Measurements from ENCODE around the gene TOM1L2.

The TOM1L2 gene

GRCh38 chr17:17899486-17899885 lies 72.7 kb downstream of the TOM1L2 start:
- TF ChIP-seq ZFX (IDR thresholded peaks at IDR 0.05; ENCODE audit: borderline replicate concordance) (no peak), CTCF (IDR thresholded peaks at IDR 0.05) (no peak)
- H3K27ac ChIP-seq, result no peak overlapping the region

GRCh38 chr17:17898673-17899072 lies 73.5 kb downstream of the TOM1L2 start:
- H3K27ac ChIP-seq, result no peak overlapping the region
- no peak for TF ChIP-seq CTCF (IDR thresholded peaks at IDR 0.05)
- TF ChIP-seq ZFX (IDR thresholded peaks at IDR 0.05; ENCODE audit: borderline replicate concordance), result no peak

GRCh38 chr17:17897442-17897841 lies 74.8 kb downstream of the TOM1L2 start:
- no peak for TF ChIP-seq ZFX (IDR thresholded peaks at IDR 0.05; ENCODE audit: borderline replicate concordance)
- TF ChIP-seq CTCF (IDR thresholded peaks at IDR 0.05), result no peak
- H3K27ac ChIP-seq, result no peak overlapping the region

GRCh38 chr17:17896746-17897145 lies 75.5 kb downstream of the TOM1L2 start:
- no peak overlapping the region for H3K27ac ChIP-seq

GRCh38 chr17:17893801-17894644 lies 78.2 kb downstream of the TOM1L2 start:
- H3K27ac ChIP-seq, result no peak overlapping the region
- no peak for TF ChIP-seq ZFX (IDR thresholded peaks at IDR 0.05; ENCODE audit: borderline replicate concordance)
- TF ChIP-seq CTCF (IDR thresholded peaks at IDR 0.05), result no peak

More at GRCh38 chr17:17896746-17897145, 75.5 kb downstream of the TOM1L2 start:
- TF ChIP-seq ZFX (IDR thresholded peaks at IDR 0.05; ENCODE audit: borderline replicate concordance) (no peak), CTCF (IDR thresholded peaks at IDR 0.05) (no peak)

GRCh38 chr17:17892731-17893130 lies 79.5 kb downstream of the TOM1L2 start:
- H3K27ac ChIP-seq, result no peak overlapping the region
- TF ChIP-seq ZFX (IDR thresholded peaks at IDR 0.05; ENCODE audit: borderline replicate concordance), result no peak
- TF ChIP-seq CTCF (IDR thresholded peaks at IDR 0.05), result no peak

GRCh38 chr17:17892009-17892408 lies 80.2 kb downstream of the TOM1L2 start:
- TF ChIP-seq CTCF (IDR thresholded peaks at IDR 0.05) (no peak), ZFX (IDR thresholded peaks at IDR 0.05; ENCODE audit: borderline replicate concordance) (no peak)
- H3K27ac ChIP-seq, result no peak overlapping the region

Data from 22Rv1 (cell line).